K562 (cell line): ENCODE data around the gene TCOF1. TPM values are rescaled to one million over a fixed set of nuclear protein-coding genes. Genes with fewer than 3 reads are reported as not detected.

Source experiments
- ATAC-seq: fragments of 200-7000 bp; cut with Tn5 transposase; 3 replicates; pipeline ENCODE4 v1.9.1; 2020; ENCODE audit warnings: moderate library complexity
- BruUV-seq: library from RNA; stranded (reverse); fragments of 400-500 nt; replicated peaks from 2 replicates; lab custom pipeline; 2021; lab: Mats Ljungman, UMichigan
- CTCF ChIA-PET: fragments of 300-600 bp; formaldehyde crosslinking; extraction: SDS; loops from one replicate; lab custom pipeline; 2021; ENCODE audit warnings: low intra/inter-chr PET ratio; lab: Yijun Ruan, JAX
- POLR2A ChIA-PET: fragments of 300-600, 350-650 bp; sonication (Branson Sonifier 250); formaldehyde crosslinking; extraction: SDS; loops from one replicate; lab custom pipeline; 2021; ENCODE audit warnings: antibody characterized with exemption, inconsistent platforms; lab: Yijun Ruan, JAX
- DNase-seq, 4 experiments: peaks; one replicate each; pipeline versions ENCODE4 v3.0.0 to v3.0.0-alpha.2; 2011 to 2018; ENCODE audit warnings: low spot score in 3 of 4, mixed read lengths in 3 of 4; ENCODE audit errors: extremely low read depth in 1 of 4
- FAIRE-seq: peaks from 2 replicates; lab custom pipeline; 2011; peaks lifted over from hg19 to GRCh38; lab: Jason Lieb, UNC
- H2AFZ ChIP-seq: 2 replicates; pipeline ENCODE4 v1.6.0; 2011; ENCODE audit warnings: low read depth, low read length, control low read depth, inconsistent platforms
- H3K27ac ChIP-seq: fragments of 200-600 bp; 3 replicates; pipeline ENCODE4 v1.8.0; 2011; ENCODE audit warnings: low read depth, mild to moderate bottlenecking, control low read depth, inconsistent platforms, low read length, moderate library complexity, mixed read lengths; ENCODE audit errors: extremely low read depth
- H3K27me3 ChIP-seq, 2 experiments: fragments of 300-600 bp in 1 of 2; 2 replicates in 1 of 2; 3 replicates in 1 of 2; pipeline versions ENCODE4 v1.6.0 to v1.8.0; 2011; ENCODE audit warnings: inconsistent platforms in 2 of 2, low read length in 2 of 2, mild to moderate bottlenecking in 1 of 2, mixed read lengths in 1 of 2, moderate library complexity in 1 of 2; ENCODE audit not compliant: control insufficient read depth in 2 of 2, insufficient read depth in 2 of 2
- H3K36me3 ChIP-seq: fragments of 300-600 bp; 3 replicates; pipeline ENCODE4 v1.8.0; 2011; ENCODE audit warnings: mild to moderate bottlenecking, low read length, inconsistent platforms; ENCODE audit not compliant: control insufficient read depth, insufficient read depth
- H3K4me1 ChIP-seq, 2 experiments: fragments of 200-600 bp in 1 of 2; replicated peaks in 1 of 2; 2 replicates in 1 of 2; 3 replicates in 1 of 2; pipeline versions ENCODE4 v1.5.1 to v1.8.0; 2011; ENCODE audit warnings: inconsistent platforms in 2 of 2, low read length in 2 of 2, mild to moderate bottlenecking in 1 of 2, mixed read lengths in 1 of 2, moderate library complexity in 1 of 2; ENCODE audit not compliant: control insufficient read depth in 2 of 2, insufficient read depth in 2 of 2
- H3K4me2 ChIP-seq: 2 replicates; pipeline ENCODE4 v1.6.1; 2011; ENCODE audit warnings: low read length, control low read depth, inconsistent platforms, mixed read lengths; ENCODE audit not compliant: insufficient read depth
- H3K4me3 ChIP-seq: fragments of 200-600 bp; sonication (generic), shearing (Covaris generic); 2 replicates; pipeline ENCODE4 v1.5.1; 2016; ENCODE audit warnings: control low read depth, inconsistent platforms
- H3K79me2 ChIP-seq: fragments of 200-600 bp; 3 replicates; pipeline ENCODE4 v1.8.0; 2011; ENCODE audit warnings: low read length, inconsistent platforms; ENCODE audit not compliant: control insufficient read depth, insufficient read depth
- H3K9ac ChIP-seq, 2 experiments: 2 replicates each; pipeline versions ENCODE4 v1.6.0 to v1.6.1; 2011; ENCODE audit warnings: low read depth in 2 of 2, low read length in 2 of 2, control low read depth in 1 of 2, inconsistent platforms in 1 of 2, mild to moderate bottlenecking in 1 of 2, mixed read lengths in 1 of 2; ENCODE audit not compliant: insufficient read depth in 1 of 2
- H3K9me1 ChIP-seq: one replicate; pipeline ENCODE4 v1.6.0; 2011; ENCODE audit warnings: inconsistent platforms, mild to moderate bottlenecking, low read length, moderate library complexity; ENCODE audit not compliant: control insufficient read depth, insufficient read depth
- H3K9me3 ChIP-seq: replicated peaks from 2 replicates; pipeline ENCODE4 v1.5.1; 2011; ENCODE audit warnings: low read depth, low read length, inconsistent platforms; ENCODE audit not compliant: control insufficient read depth, insufficient read depth
- H4K20me1 ChIP-seq: replicated peaks from 2 replicates; pipeline ENCODE4 v1.6.1; 2011; ENCODE audit warnings: low read length, inconsistent platforms, mixed read lengths; ENCODE audit not compliant: control insufficient read depth, insufficient read depth
- CBX5 ChIP-seq: IDR thresholded peaks from 2 replicates; pipeline ENCODE4 v1.6.1; 2014; ENCODE audit warnings: low read depth, borderline replicate concordance
- HSF4 ChIP-seq: fragments of 250-450 bp; sonication (Bioruptor Pico); IDR thresholded peaks from 2 replicates; pipeline ENCODE4 v2.1.2; 2022; ENCODE audit warnings: mild to moderate bottlenecking, moderate library complexity, borderline replicate concordance
- MCM5 ChIP-seq: fragments of 450-650 bp; IDR thresholded peaks from 2 replicates; pipeline ENCODE4 v1.6.1; 2016; ENCODE audit warnings: low read depth
- RFX7 ChIP-seq: fragments of 250-450 bp; sonication (Bioruptor Pico); IDR thresholded peaks from 2 replicates; pipeline ENCODE4 v1.5.1; 2021; ENCODE audit warnings: mild to moderate bottlenecking
- SETDB1 ChIP-seq: IDR thresholded peaks from one replicate; pipeline ENCODE4 v1.6.1; 2012; ENCODE audit warnings: low read length, control low read depth, inconsistent platforms
- TBP ChIP-seq: optimal IDR thresholded peaks from 2 replicates; pipeline ENCODE3; 2011; ENCODE audit warnings: low read depth, low read length, improper control_type of control experiment
- ZEB2 ChIP-seq: fragments of 450-650 bp; IDR thresholded peaks from 2 replicates; pipeline ENCODE4 v1.6.1; 2016
- ZNF133 ChIP-seq: fragments of 250-450 bp; sonication (Bioruptor Pico); IDR thresholded peaks from 2 replicates; pipeline ENCODE4 v1.4.0; 2020; ENCODE audit warnings: mild to moderate bottlenecking
- ZNF282 ChIP-seq: sonication (generic); formaldehyde crosslinking; IDR thresholded peaks from 2 replicates; pipeline ENCODE4 v1.8.1; 2023; ENCODE audit warnings: missing genetic modification reagents
- ZNF57 ChIP-seq: fragments of 450-650 bp; formaldehyde crosslinking; IDR thresholded peaks from 2 replicates; pipeline ENCODE4 v1.4.0; 2020; ENCODE audit warnings: mild to moderate bottlenecking, moderate library complexity
- WGBS: fragments of 100-300 bp; shearing (Covaris generic); methylation state at CpG from one replicate; pipeline ENCODE4 v1.1.6; 2016; ENCODE audit warnings: low coverage, mixed read lengths; ENCODE audit not compliant: insufficient coverage; ENCODE audit errors: missing lambda C conversion rate; 5-methylcytosine and 5-hydroxymethylcytosine counted together
- in situ Hi-C: fragments of 300-500 bp; cut with MboI; formaldehyde crosslinking; loops from 4 replicates; pipeline ENCODE4 v1.15.0; 2018; ENCODE audit warnings: inconsistent platforms, mixed read lengths
- intact Hi-C: fragments of 100-400 bp; cut with micrococcal nuclease; formaldehyde crosslinking; loops from 2 replicates; pipeline ENCODE4 v1.14.2; 2022
- polyA plus RNA-seq, 8 experiments: library from polyadenylated mRNA; depleted of rRNA in 4 of 8; stranded (reverse) in 5 of 8; unstranded in 3 of 8; fragments of >200 nt; fragmentation: Nextera tagmentation in 2 of 8; fragmentation: Illumina TruSeq in 1 of 8; extraction: Ambion mirVana in 2 of 8; extraction: Trizol in 1 of 8; gene quantifications; 2 replicates each; pipeline versions ENCODE4 v1.2.1 to v1.2.3, GENCODE V29; 2011 to 2014; ENCODE audit warnings: inconsistent platforms in 1 of 8, missing spikeins in 1 of 8
- total RNA-seq, 7 experiments: library from RNA; depleted of rRNA in 6 of 7; stranded (reverse); fragments of >200 nt in 6 of 7; fragmentation: Illumina TruSeq in 2 of 7; extraction: Trizol in 2 of 7; gene quantifications; 2 replicates each; pipeline versions ENCODE4 v1.2.1 to v1.2.3, GENCODE V29; 2011 to 2021; ENCODE audit warnings: low replicate concordance in 1 of 7
- TF ChIP-seq, protein P1 (sequence below), 3 experiments: IDR thresholded peaks in 2 of 3; conservative IDR thresholded peaks in 1 of 3; 2 replicates each; pipeline ENCODE4 v1.5.1; 2011 to 2012; ENCODE audit warnings: low read length in 3 of 3, mild to moderate bottlenecking in 3 of 3, control low read depth in 2 of 3, improper control_type of control experiment in 1 of 3, inconsistent platforms in 1 of 3, low read depth in 1 of 3, mixed read lengths in 1 of 3, moderate library complexity in 1 of 3; ENCODE audit not compliant: insufficient read depth in 2 of 3
- TF ChIP-seq, protein P2 (sequence below): IDR thresholded peaks from 2 replicates; pipeline ENCODE4 v1.6.1; 2011; ENCODE audit not compliant: insufficient read length; ENCODE audit errors: extremely low read depth
- TF ChIP-seq, protein P3 (sequence below): fragments of 250-450 bp; sonication (Bioruptor Pico); IDR thresholded peaks from 2 replicates; pipeline ENCODE4 v1.8.0; 2022; ENCODE audit warnings: inconsistent platforms, mild to moderate bottlenecking, moderate library complexity, borderline replicate concordance
- TF ChIP-seq, protein P4 (sequence below): fragments of 450-650 bp; conservative IDR thresholded peaks from 2 replicates; pipeline ENCODE4 v1.6.1; 2016; ENCODE audit warnings: missing genetic modification characterization, low read depth, mild to moderate bottlenecking, missing compliant biosample characterization, moderate library complexity
- TF ChIP-seq, protein P5 (sequence below): conservative IDR thresholded peaks from 2 replicates; pipeline ENCODE4 v1.6.1; 2011; ENCODE audit warnings: low read depth, mild to moderate bottlenecking, low read length; ENCODE audit not compliant: control insufficient read depth
- TF ChIP-seq, protein P6 (sequence below): fragments of 250-450 bp; sonication (Bioruptor Pico); IDR thresholded peaks from 2 replicates; pipeline ENCODE4 v1.8.0; 2021; ENCODE audit warnings: borderline replicate concordance, mild to moderate bottlenecking, moderate library complexity; ENCODE audit not compliant: poor library complexity, severe bottlenecking

Gene TCOF1
- total and polyA plus RNA-seq, 9 of the 15 experiments (the other 6 are each of a cell fraction or from before 2014, with no cell fraction given), result 9.8 to 134 (median 61.7) TPM

DNA sequence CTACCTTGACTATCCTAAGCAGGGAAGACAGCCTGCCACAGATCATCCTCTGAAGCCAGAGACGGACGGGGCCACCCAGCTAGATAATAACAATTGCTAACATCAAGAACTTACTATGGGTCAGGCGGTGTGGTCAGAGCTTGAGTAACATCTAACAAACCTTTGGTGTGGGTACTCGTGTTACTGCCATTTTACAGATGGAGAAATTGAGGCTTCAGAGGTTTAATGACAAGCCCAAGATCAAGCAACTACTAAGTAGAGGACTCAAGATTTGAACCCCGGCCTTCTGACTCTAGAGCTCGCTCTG, 38.1 kb upstream of the TCOF1 start:
- 33% methylated on average over 6 of the region's 6 CpGs for WGBS
- no peak for ATAC-seq
- FAIRE-seq, result no peak
- Histone ChIP-seq H3K36me3 (no peaks in the 10 kb centered on the region), H3K9me1 (no peaks in the 10 kb centered on the region), H3K27ac (no peak overlapping the region), H3K27me3 (peaks cover 2 to 25% of the 10 kb centered on the region in 2 experiments; a peak in 3 of 5 replicates), H3K4me2 (no peak overlapping the region), H3K79me2 (no peaks in the 10 kb centered on the region), H3K9ac (no peak overlapping the region), H4K20me1 (peaks cover 2% of the 10 kb centered on the region; the same call in 1 of the 2 replicates), H3K4me3 (no peak overlapping the region), H2AFZ (no peak overlapping the region), H3K9me3 (no peaks in the 10 kb centered on the region; the same call in 1 of the 2 replicates), H3K4me1 (peaks cover 0 to 4% of the 10 kb centered on the region in 2 experiments; a peak in 2 of 5 replicates)
- BruUV-seq, result no TSS peak
- DNase-seq, result no peak
- intact Hi-C loops, result no loop called here
- in situ Hi-C loops, result no loop called here
- CTCF ChIA-PET, result no interaction called here
- POLR2A ChIA-PET, result interaction anchor here (1.3 to 2.0 kb wide), 2 partner anchors 9 to 17 kb away, joined by 5 to 7 read pairs; partner anchors contain the start of gene ARSI
- TF ChIP-seq RFX7 (CRISPR knock-in tag) (no peak), CBX5 (no peak), SETDB1 (no peak), ZEB2 (no peak), HSF4 (no peak), TBP (no peak), ZNF133 (CRISPR knock-in tag) (no peak), MCM5 (no peak), ZNF57 (CRISPR knock-in tag) (no peak), ZNF282 (no peak)
- TF ChIP-seq, protein P1, sequence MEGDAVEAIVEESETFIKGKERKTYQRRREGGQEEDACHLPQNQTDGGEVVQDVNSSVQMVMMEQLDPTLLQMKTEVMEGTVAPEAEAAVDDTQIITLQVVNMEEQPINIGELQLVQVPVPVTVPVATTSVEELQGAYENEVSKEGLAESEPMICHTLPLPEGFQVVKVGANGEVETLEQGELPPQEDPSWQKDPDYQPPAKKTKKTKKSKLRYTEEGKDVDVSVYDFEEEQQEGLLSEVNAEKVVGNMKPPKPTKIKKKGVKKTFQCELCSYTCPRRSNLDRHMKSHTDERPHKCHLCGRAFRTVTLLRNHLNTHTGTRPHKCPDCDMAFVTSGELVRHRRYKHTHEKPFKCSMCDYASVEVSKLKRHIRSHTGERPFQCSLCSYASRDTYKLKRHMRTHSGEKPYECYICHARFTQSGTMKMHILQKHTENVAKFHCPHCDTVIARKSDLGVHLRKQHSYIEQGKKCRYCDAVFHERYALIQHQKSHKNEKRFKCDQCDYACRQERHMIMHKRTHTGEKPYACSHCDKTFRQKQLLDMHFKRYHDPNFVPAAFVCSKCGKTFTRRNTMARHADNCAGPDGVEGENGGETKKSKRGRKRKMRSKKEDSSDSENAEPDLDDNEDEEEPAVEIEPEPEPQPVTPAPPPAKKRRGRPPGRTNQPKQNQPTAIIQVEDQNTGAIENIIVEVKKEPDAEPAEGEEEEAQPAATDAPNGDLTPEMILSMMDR (IDR thresholded peaks at IDR 0.05 in 2 of 3, conservative IDR thresholded peaks at IDR 0.05 in 1 of 3; ENCODE audit: insufficient read depth in 2 of 3, low read depth in 1 of 3, low read length in 3 of 3), result no peak
- TF ChIP-seq, protein P2, sequence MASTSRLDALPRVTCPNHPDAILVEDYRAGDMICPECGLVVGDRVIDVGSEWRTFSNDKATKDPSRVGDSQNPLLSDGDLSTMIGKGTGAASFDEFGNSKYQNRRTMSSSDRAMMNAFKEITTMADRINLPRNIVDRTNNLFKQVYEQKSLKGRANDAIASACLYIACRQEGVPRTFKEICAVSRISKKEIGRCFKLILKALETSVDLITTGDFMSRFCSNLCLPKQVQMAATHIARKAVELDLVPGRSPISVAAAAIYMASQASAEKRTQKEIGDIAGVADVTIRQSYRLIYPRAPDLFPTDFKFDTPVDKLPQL, result no peak
- TF ChIP-seq, protein P3, sequence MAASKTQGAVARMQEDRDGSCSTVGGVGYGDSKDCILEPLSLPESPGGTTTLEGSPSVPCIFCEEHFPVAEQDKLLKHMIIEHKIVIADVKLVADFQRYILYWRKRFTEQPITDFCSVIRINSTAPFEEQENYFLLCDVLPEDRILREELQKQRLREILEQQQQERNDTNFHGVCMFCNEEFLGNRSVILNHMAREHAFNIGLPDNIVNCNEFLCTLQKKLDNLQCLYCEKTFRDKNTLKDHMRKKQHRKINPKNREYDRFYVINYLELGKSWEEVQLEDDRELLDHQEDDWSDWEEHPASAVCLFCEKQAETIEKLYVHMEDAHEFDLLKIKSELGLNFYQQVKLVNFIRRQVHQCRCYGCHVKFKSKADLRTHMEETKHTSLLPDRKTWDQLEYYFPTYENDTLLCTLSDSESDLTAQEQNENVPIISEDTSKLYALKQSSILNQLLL (CRISPR knock-in tag), result no peak
- TF ChIP-seq, protein P4, sequence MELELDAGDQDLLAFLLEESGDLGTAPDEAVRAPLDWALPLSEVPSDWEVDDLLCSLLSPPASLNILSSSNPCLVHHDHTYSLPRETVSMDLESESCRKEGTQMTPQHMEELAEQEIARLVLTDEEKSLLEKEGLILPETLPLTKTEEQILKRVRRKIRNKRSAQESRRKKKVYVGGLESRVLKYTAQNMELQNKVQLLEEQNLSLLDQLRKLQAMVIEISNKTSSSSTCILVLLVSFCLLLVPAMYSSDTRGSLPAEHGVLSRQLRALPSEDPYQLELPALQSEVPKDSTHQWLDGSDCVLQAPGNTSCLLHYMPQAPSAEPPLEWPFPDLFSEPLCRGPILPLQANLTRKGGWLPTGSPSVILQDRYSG, result no peak
- TF ChIP-seq, protein P5, sequence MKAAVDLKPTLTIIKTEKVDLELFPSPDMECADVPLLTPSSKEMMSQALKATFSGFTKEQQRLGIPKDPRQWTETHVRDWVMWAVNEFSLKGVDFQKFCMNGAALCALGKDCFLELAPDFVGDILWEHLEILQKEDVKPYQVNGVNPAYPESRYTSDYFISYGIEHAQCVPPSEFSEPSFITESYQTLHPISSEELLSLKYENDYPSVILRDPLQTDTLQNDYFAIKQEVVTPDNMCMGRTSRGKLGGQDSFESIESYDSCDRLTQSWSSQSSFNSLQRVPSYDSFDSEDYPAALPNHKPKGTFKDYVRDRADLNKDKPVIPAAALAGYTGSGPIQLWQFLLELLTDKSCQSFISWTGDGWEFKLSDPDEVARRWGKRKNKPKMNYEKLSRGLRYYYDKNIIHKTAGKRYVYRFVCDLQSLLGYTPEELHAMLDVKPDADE, result no peak
- TF ChIP-seq, protein P6, sequence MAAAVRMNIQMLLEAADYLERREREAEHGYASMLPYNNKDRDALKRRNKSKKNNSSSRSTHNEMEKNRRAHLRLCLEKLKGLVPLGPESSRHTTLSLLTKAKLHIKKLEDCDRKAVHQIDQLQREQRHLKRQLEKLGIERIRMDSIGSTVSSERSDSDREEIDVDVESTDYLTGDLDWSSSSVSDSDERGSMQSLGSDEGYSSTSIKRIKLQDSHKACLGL (CRISPR knock-in tag), result no peak
